ENCODE results near the gene NSG2.

Gene NSG2

GRCh38 chr5:174059247-174059646, 13.7 kb downstream of the NSG2 start:
- DNase-seq (ENCODE audit: low read depth), result no peak

GRCh38 chr5:174063082-174063756, 17.7 kb downstream of the NSG2 start:
- DNase-seq (ENCODE audit: low read depth), result no peak

- no peak for DNase-seq (ENCODE audit: low read depth)
These were observed 18.7 kb downstream of the NSG2 start for GRCh38 chr5:174064171-174064570.

GRCh38 chr5:174065528-174066197, 20.2 kb downstream of the NSG2 start:
- no peak for DNase-seq (ENCODE audit: low read depth)

GRCh38 chr5:174067499-174067898, 22.0 kb downstream of the NSG2 start:
- no peak for DNase-seq (ENCODE audit: low read depth)

- DNase-seq (ENCODE audit: low read depth), result no peak
These were observed 26.0 kb downstream of the NSG2 start for GRCh38 chr5:174071484-174071883.

GRCh38 chr5:174073122-174073660, 27.7 kb downstream of the NSG2 start:
- DNase-seq (ENCODE audit: low read depth), result no peak

- no peak for DNase-seq (ENCODE audit: low read depth)
These were observed 28.9 kb downstream of the NSG2 start for GRCh38 chr5:174074369-174074768.

- DNase-seq (ENCODE audit: low read depth), result no peak
These were observed 32.9 kb downstream of the NSG2 start for GRCh38 chr5:174078416-174078815.

GRCh38 chr5:174082286-174082685, 36.8 kb downstream of the NSG2 start:
- DNase-seq (ENCODE audit: low read depth), result no peak

- DNase-seq (ENCODE audit: low read depth), result no peak
These were observed 37.7 kb downstream of the NSG2 start for GRCh38 chr5:174083056-174083827.

GRCh38 chr5:174084691-174085154, 39.2 kb downstream of the NSG2 start:
- DNase-seq (ENCODE audit: low read depth), result no peak

GRCh38 chr5:174086751-174087150, 41.2 kb downstream of the NSG2 start:
- DNase-seq (ENCODE audit: low read depth), result no peak

GRCh38 chr5:174087783-174088182, 42.3 kb downstream of the NSG2 start:
- no peak for DNase-seq (ENCODE audit: low read depth)

GRCh38 chr5:174090129-174090528, 44.6 kb downstream of the NSG2 start:
- DNase-seq (ENCODE audit: low read depth), result no peak

GRCh38 chr5:174093123-174093522, 47.6 kb downstream of the NSG2 start:
- no peak for DNase-seq (ENCODE audit: low read depth)

- DNase-seq (ENCODE audit: low read depth), result no peak
These were observed 49.5 kb downstream of the NSG2 start for GRCh38 chr5:174094857-174095606.

- DNase-seq (ENCODE audit: low read depth), result no peak
These were observed 51.1 kb downstream of the NSG2 start for GRCh38 chr5:174096619-174097018.

GRCh38 chr5:174097486-174098185, 52.1 kb downstream of the NSG2 start:
- no peak for DNase-seq (ENCODE audit: low read depth)

GRCh38 chr5:174098694-174099093, 53.2 kb downstream of the NSG2 start:
- no peak for DNase-seq (ENCODE audit: low read depth)

GRCh38 chr5:174100490-174100889, 55.0 kb downstream of the NSG2 start:
- DNase-seq (ENCODE audit: low read depth), result no peak
